Parathyroid adenoma (tissue), 2 donors: Measurements from ENCODE around the gene NPM1.

ENCODE experiments used
- H2AFZ ChIP-seq: fragments of 300-600 bp; sonication (generic); one replicate; pipeline ENCODE4 v1.7.0; 2017; ENCODE audit warnings: antibody characterized with exemption, mild to moderate bottlenecking
- H3K27ac ChIP-seq: fragments of 300-600 bp; sonication (generic); one replicate; pipeline ENCODE4 v1.7.0; 2017
- H3K27me3 ChIP-seq: fragments of 300-600 bp; sonication (generic); one replicate; pipeline ENCODE4 v1.7.0; 2017; ENCODE audit warnings: low read length; ENCODE audit not compliant: control insufficient read depth, insufficient read depth
- H3K36me3 ChIP-seq: fragments of 300-600 bp; sonication (generic); one replicate; pipeline ENCODE4 v1.7.0; 2017; ENCODE audit warnings: low read length; ENCODE audit not compliant: control insufficient read depth, insufficient read depth
- H3K4me1 ChIP-seq: fragments of 300-600 bp; sonication (generic); one replicate; pipeline ENCODE4 v1.7.0; 2017; ENCODE audit warnings: control low read depth
- H3K4me2 ChIP-seq: fragments of 300-600 bp; sonication (generic); one replicate; pipeline ENCODE4 v1.7.0; 2017; ENCODE audit warnings: low read length
- H3K4me3 ChIP-seq: fragments of 300-600 bp; sonication (generic); one replicate; pipeline ENCODE4 v1.7.0; 2017; ENCODE audit warnings: low read depth, low read length
- H3K79me2 ChIP-seq: fragments of 300-600 bp; sonication (generic); one replicate; pipeline ENCODE4 v1.7.0; 2017; ENCODE audit warnings: control low read depth
- H3K9ac ChIP-seq: fragments of 300-600 bp; sonication (generic); one replicate; pipeline ENCODE4 v1.7.0; 2017; ENCODE audit warnings: mild to moderate bottlenecking
- H3K9me3 ChIP-seq: fragments of 300-600 bp; sonication (generic); one replicate; pipeline ENCODE4 v1.7.0; 2017; ENCODE audit warnings: low read length; ENCODE audit not compliant: control insufficient read depth
- CTCF ChIP-seq: fragments of 300-600 bp; sonication (generic); IDR thresholded peaks from one replicate; pipeline ENCODE4 v1.7.0; 2017; ENCODE audit warnings: antibody characterized with exemption, mild to moderate bottlenecking
- donor health status: primary hyperparathyroidism.

Gene NPM1

GRCh38 chr5:171435908-171436307 lies 48.3 kb downstream of the NPM1 start:
- Histone ChIP-seq H3K4me2 (no peak overlapping the region), H3K36me3 (no peaks in the 10 kb centered on the region), H3K27ac (no peak overlapping the region), H3K27me3 (no peaks in the 10 kb centered on the region), H3K4me3 (no peak overlapping the region), H3K79me2 (no peaks in the 10 kb centered on the region), H2AFZ (no peak overlapping the region), H3K9ac (no peak overlapping the region), H3K4me1 (no peaks in the 10 kb centered on the region), H3K9me3 (no peaks in the 10 kb centered on the region)
- no peak for TF ChIP-seq CTCF

- Histone ChIP-seq H3K9me3 (no peaks in the 10 kb centered on the region), H3K36me3 (no peaks in the 10 kb centered on the region), H3K9ac (no peak overlapping the region), H3K4me3 (no peak overlapping the region), H3K27ac (no peak overlapping the region), H3K27me3 (no peaks in the 10 kb centered on the region), H2AFZ (no peak overlapping the region), H3K4me2 (no peak overlapping the region), H3K4me1 (no peaks in the 10 kb centered on the region), H3K79me2 (no peaks in the 10 kb centered on the region)
- TF ChIP-seq CTCF: no peak
Measured at GRCh38 chr5:171436804-171437285, 49.2 kb downstream of the NPM1 start.

GRCh38 chr5:171437286-171437821 lies 49.7 kb downstream of the NPM1 start:
- H3K36me3 ChIP-seq: no peaks in the 10 kb centered on the region
- no peak overlapping the region for H3K4me2 ChIP-seq
- no peak overlapping the region for H3K9ac ChIP-seq
- no peaks in the 10 kb centered on the region for H3K9me3 ChIP-seq
- H2AFZ ChIP-seq: no peak overlapping the region
- no peak for TF ChIP-seq CTCF
- H3K4me3 ChIP-seq: no peak overlapping the region
- no peaks in the 10 kb centered on the region for H3K4me1 ChIP-seq
- no peaks in the 10 kb centered on the region for H3K27me3 ChIP-seq
- H3K79me2 ChIP-seq: no peaks in the 10 kb centered on the region
- H3K27ac ChIP-seq: no peak overlapping the region

GRCh38 chr5:171438738-171439137 lies 51.1 kb downstream of the NPM1 start:
- Histone ChIP-seq H2AFZ (no peak overlapping the region), H3K9ac (no peak overlapping the region), H3K9me3 (no peaks in the 10 kb centered on the region), H3K27me3 (no peaks in the 10 kb centered on the region), H3K27ac (no peak overlapping the region), H3K4me1 (no peaks in the 10 kb centered on the region), H3K4me3 (no peak overlapping the region), H3K79me2 (no peaks in the 10 kb centered on the region), H3K4me2 (no peak overlapping the region), H3K36me3 (no peaks in the 10 kb centered on the region)
- TF ChIP-seq CTCF: no peak

- Histone ChIP-seq H3K9me3 (no peaks in the 10 kb centered on the region), H3K79me2 (no peaks in the 10 kb centered on the region), H3K36me3 (no peaks in the 10 kb centered on the region), H3K27ac (no peak overlapping the region), H3K4me3 (no peak overlapping the region), H3K4me1 (no peaks in the 10 kb centered on the region), H3K9ac (no peak overlapping the region), H3K4me2 (no peak overlapping the region), H2AFZ (no peak overlapping the region), H3K27me3 (no peaks in the 10 kb centered on the region)
- no peak for TF ChIP-seq CTCF
Measured at GRCh38 chr5:171441246-171441791, 53.7 kb downstream of the NPM1 start.
